LNCAP (cell line): Measurements from ENCODE around the gene TLE3.

Experiments used
- CTCF ChIP-seq: fragments of 450-650 bp; IDR thresholded peaks from 2 replicates; pipeline ENCODE4 v1.5.1; 2017; ENCODE audit warnings: mild to moderate bottlenecking

TLE3 gene

DNA sequence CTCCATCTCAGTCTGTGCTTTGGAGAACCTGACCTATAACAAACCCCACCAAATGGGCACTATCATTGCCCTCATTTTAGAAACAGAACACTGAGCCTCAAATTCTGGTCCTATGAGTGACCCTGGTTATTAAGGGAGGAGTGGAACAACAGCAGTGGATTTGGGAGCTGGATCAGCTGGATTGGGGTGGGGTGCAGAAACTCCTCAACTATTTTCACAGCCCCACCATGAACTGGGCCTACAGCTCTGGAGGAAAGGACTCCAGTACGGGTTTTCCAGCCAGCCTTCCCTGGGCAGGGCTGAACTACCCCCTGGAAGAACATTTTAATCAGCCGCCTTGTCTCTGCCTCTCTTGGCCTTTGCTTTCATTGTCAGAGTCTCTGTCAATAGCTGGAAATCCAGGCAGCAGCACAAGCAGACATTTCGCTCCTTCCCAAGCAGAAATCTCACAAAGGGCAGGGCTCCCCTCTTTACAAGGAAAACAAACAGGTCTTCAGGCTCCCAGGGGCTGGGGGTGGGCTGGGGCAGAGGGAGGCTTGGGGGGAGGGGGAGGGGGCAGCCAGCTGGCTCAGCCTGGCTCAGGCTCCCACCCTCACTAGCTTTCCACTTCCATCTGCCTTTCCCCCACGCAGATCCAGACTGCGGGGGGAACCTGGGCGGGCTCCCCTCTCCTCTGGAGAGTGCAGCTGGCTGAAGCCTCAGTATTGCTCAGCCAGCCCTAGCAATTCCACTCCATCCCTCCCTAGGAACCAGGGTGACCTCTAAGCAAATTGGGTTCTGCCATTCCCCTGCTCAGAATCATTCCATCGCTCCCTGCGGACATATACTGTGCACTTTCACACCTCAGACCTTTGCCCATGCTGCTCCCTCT lies 13.7 kb upstream of the TLE3 start:
- no peak for TF ChIP-seq CTCF

GRCh38 chr15:70109978-70110377 lies 12.3 kb upstream of the TLE3 start:
- TF ChIP-seq CTCF: no peak

GRCh38 chr15:70109531-70109930 lies 11.8 kb upstream of the TLE3 start:
- no peak for TF ChIP-seq CTCF

GRCh38 chr15:70103880-70104626 lies 6.3 kb upstream of the TLE3 start:
- TF ChIP-seq CTCF: no peak

DNA sequence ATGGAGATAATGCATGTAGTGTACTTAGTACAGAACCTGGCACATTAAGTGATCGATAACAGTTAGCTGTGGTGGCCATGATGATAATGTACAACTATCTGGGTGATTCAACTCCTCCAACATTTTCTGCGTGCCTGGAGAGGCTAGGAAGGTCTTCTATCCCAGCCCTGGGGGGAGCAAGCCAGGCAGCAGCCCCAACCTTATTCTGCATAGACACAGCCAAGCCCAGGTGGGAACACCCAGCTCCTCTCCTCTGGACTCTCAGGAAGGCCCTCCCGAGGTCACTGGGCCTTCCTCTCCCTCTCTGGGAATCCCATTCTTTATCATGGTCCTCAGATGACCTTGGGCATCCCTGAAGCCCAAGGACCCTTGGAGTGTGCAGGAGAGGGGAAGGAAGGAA lies 5.1 kb upstream of the TLE3 start:
- TF ChIP-seq CTCF: no peak

- TF ChIP-seq CTCF: no peak
These were observed 3.9 kb upstream of the TLE3 start for GRCh38 chr15:70101459-70102113.

DNA sequence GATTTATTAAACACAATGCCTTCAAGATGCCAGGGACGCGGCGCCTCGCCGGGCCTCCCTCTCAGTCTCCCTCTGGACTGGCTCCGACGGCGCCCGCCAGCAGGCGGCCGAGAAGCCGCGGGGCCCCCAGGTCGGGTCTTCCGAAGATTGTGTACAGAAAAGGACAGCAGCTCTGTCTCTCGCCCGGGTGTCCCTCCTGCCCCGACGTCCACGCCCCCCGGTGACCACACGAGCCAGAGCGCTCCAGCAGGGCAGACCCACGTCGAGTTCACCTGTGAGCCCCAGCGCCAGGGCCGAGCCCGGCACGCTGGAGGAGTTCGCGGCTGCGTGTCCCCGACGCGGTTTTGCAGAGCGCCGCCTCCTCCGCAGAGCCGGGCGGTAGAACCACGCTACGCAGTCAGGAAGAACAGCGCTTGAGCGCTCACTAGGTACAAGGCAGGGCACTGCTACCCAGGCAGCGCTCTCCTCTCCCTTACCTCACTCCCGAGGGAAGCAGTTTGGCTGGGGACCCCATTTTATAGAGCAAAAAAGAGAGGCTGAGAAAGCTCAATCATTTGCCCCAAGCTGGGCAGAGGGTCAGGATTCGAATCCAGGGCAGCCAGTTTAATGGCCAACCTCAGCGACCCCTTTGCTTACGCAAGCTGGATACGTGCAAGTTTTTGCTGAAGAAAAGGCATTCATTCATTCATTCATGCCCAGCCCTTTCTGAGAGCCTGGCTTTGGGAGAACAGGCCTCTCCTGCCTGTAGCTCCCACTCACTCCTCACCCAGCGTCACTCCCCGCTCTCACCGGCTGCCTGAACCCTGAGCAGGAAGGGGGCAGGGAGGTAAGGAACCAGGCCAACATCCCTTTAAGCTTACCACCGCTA lies 3.0 kb upstream of the TLE3 start:
- TF ChIP-seq CTCF: no peak
